Measurements from ENCODE around the gene TMC4.
A peak's percentile ranks its signal among the peaks of the same experiment; 100 is the strongest.

TMC4 gene

DNA sequence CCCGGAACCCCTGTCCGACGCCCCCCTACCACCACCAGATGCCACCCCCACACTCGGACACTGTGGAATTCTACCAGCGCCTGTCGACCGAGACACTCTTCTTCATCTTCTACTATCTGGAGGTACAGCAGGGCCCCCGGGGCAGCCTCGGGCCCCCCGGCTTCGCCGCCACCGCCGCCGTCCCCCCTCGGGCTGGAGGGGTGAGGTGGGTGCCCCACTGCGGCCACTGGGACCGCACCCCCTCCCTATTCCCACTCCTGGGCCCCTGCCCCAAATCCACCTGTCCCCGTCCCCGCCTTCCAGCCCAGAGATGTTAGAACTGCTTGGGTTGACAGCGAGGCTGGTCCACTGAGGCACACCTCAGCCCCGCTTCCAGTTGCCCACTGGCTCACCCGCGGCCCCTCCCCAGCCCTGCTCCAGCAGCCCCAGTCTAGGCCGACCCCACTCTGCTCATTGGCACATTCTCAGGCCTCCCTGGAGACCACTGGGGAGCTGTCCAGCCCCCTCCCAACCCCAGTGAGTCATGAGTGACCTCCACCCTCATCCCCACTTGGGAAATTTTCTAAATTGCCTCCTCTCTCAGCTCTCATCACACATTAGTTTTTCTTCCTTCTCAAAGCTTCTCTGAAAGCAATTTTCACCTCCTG is 20.0 kb downstream of the TMC4 start:
- no peak for DNase-seq

DNA sequence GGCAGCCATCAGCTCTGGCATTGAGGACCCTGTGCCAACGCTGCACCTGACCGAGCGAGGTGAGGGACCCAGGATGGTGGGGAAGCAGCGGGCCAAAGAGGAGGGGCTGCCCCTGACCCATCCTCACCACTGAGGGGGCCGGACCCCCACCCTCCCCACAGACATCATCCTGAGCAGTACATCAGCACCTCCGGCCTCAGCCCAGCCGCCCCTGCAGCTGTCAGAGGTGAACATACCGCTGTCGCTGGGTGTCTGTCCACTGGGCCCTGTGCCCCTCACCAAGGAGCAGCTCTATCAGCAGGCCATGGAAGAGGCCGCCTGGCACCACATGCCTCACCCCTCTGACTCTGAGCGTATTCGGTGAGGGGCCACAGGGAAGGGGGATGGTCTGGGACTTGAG is 20.7 kb downstream of the TMC4 start:
- no peak for DNase-seq

DNA sequence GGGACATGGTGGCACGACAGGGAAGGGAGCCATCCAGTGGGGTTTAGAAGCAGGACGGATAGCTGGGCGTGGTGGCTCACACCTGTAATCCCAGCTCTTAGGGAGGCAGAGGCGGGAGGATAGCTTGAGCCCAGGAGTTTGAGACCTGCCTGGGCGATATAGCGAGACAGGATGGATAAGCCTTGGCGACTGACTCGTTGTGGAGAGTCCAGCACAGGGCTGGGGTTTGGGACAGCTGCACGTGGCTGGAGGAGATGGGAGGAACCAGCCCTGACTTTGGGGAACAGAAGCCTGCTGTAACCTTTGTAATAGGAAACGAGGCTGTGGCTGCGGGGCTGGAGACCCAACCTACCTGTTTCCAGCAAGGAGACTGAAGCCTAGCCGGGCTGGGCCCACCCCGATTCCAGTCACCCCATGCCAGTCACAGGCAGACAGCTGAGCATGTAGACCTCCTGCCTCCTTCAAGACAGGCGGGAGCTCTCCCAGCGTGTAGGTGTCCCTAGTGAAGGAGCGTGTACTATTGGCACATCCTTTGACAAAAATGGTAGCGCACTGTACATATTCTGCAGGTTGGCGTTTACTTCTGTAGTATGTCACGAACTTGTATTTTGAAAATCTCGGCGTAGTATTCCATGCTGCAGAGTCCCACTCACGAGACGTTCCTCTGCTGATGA is 21.5 kb downstream of the TMC4 start:
- DNase-seq: no peak

DNA sequence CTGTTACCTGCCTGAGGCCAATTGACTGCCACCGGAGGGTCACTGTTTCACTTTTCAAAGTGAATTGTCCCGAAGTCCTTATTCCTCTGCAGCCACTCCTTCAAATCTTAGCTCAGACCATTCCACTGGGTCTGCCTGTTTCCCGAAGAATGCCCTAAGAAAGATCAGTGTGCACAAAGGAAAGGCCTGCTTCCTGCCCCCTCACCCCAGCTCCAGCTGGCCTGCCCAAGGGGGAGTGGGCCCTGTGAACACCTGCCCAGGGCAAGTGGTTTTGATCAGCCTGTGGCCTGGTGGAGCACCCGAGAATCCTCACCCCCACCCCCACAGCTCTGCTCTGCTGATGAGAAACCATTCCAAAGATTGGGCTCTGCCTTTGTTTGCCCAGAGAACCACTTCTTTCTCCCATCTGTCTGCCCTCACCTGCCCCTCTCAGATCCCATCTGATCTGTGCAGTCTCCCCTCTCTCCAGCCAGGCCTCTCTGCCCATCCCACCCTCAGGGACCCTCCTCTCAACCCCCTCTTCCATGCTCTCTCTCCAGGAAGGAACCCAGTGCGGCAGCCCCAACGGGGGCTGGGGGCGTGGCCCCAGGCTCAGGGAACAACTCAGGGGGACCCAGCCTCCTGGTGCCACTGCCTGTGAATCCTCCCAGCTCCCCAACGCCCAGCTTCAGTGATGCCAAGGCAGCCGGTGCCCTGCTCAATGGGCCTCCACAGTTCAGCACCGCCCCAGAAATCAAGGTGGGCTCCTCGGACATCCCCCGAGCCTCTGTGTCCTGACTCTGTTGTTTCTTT is 23.7 kb downstream of the TMC4 start:
- DNase-seq: no peak

DNA sequence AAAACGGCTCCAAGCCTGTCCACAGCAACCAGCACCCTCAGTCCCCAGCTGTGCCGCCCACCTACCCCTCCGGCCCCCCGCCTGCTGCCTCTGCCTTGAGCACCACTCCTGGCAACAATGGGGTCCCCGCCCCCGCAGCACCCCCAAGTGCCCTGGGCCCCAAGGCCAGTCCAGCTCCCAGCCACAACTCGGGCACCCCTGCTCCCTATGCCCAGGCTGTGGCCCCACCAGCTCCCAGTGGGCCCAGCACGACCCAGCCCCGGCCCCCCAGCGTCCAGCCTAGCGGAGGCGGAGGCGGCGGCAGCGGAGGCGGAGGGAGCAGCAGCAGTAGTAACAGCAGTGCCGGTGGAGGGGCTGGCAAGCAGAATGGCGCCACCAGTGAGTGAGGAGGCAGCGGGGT is 24.8 kb downstream of the TMC4 start:
- no peak for DNase-seq

DNA sequence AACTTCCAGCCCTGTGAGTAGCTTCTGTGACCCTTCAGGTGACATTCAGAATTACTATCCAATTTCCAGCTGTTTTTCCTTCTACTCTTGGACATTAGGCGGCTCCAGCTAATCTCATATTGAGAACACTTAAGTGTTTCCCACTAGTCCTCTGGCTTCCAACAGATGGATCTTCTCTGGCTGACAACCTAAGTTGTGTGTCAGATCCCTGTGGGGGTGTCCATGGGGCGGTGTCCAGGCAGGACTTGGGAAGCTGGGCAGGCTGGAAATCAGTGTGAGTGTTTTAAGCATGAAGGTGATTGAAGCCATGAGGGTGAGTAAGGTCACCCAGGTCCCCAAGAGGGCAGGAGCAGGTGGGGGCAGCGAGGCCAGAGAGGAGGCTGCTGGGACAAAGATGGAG is 25.3 kb downstream of the TMC4 start:
- DNase-seq: no peak

DNA sequence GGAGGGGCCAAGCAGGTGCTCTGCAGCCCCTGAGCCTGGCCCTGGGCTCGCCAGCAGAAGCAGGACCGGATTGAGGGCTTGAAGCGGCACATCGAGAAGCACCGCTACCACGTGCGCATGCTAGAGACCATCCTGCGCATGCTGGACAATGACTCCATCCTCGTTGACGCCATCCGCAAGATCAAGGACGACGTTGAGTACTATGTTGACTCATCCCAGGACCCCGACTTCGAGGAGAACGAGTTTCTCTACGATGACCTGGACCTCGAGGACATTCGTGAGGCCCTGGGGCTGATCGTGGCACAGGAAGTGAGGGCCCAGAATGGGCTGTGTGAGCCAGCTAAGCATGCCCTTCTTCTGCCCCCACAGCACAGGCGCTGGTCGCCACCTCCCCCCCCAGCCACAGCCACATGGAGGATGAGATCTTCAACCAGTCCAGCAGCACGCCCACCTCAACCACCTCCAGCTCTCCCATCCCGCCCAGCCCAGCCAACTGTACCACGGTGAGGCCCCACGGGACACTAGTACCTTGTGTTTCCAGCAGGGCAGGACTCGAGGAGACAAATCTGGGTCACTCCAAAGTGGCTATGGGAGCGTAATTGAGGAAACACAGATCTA is 27.3 kb downstream of the TMC4 start:
- no peak for DNase-seq

DNA sequence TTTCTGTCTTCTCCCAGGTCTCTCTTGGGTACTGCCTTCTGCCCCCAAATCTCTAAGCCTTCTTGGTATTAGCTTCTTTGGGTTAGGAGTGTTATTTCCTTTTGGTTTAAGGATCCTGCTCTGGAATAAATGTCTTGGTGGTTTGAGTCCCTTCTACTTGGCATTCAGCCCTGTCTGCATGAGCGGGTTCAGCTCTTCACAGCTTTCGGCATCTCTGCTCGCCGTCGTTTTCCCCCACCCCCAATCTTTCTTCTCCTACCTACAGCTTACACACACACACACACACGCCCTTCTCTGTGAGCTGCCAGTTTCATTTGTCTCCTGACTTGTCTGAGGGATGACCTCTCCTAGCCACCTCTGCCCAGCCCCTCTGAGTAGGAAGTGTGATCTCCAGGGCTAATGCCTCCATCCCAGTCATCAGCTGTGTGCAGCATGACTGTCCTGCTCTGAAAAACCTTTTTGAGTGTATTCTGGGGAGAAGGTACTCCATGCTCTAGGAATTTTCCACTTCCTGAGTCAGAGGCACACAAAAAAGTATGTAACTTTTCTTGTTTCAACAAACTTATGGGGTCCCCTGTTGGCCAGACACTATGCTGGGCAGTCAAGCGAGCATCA is 30.7 kb downstream of the TMC4 start:
- no peak for DNase-seq

DNA sequence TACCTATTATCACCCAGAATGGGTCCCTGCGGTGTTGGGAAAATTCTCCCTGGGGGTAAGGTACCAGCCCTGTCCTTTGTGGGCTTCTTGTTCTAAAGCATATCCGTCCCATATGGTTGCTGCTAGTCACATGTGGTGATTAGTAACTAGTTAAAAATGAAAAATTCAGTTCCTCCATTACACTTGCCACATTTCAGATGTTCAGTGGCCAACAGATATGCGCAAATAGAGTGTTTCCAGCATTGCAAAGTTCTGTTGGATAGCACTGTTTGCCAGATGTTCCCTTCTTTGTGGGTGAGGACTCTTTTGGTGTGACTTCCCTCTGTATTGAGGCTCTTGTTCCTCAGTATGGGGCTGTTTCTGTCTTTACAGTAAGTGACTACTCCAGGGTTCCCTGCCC is 31.6 kb downstream of the TMC4 start:
- DNase-seq: no peak

DNA sequence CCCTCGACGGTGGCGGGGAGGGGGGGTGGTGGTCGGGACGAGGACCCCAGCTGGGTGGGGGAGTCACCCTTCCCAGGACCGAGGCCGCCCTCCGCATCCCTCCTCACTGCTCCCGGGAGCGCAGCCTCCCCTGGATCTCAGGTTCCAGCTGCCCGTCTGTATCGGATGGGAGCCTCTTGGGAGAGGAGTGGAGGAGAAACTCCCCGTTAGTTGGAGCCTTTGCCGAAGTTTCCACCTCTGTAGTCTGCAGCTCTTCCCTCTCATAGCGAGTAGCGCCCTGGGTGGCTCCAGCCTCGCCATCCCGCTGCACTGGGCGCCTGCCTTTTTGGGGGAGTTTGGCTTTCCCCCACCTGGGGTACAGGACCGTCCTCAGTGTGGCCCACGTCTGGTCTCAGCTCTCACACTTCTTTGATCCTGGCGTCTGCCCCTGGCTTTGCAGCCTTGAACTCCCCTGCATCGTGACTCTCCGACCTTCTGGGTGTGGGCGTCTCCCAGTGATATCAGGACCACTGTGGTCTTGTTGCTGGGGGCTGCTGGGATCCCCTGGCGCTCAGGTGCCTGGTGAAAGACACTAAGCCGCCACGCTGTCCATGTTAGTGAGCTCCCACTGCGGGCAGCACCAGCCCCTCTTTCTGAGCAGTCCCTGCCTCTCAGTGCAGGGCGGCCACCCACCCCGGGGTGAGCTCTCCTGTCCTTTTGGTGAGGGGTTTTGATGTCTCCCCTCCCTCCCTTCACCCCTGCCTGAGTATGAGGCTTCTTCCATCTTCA is 34.3 kb downstream of the TMC4 start:
- DNase-seq: no peak

DNA sequence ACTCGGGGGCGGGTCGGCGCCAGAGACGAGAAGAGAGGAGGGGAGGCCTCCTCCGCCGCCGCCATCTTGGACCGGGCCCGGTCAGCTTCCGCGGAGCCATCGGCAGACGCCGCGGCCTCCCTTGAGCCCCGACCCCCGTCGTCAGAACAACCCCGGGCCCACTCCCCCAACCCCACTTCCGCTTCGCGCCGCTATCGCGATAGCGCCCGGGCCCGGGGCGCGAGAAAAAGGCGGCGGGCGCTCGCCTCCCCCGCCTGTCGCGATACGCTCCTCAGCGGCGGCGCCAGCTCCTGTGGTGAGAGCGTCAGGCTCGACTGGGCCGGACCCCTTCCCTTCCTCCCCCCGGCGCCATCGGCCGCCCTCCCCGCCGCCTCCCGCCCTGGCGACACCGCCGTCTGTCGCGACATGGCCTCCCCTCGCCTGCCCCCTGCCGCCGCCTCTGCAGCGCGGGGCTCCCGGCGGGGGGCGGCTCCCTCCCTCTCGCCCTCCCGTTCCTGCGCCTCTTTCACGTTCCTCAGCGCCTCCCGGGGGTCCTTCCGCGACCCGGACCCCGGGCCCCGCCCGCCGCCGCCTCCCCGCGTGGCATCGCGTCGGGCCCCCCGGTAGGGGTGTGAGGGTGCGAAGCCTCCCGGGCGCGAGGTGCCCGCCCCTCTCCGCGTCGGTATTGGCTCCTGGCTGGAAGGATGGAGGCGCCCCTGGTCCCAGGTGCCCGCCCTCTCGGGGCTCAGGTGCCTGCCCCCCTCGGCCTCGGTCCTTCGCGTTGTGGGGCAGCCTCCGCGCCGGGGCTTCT is 35.1 kb downstream of the TMC4 start, which contains the start of gene CNOT3:
Gene CNOT3 (plus strand): TSS at position 64 of the 790 bp plus-strand sequence. CDS start 5,217 bp downstream, outside the sequence.
- DNase-seq: no peak

DNA sequence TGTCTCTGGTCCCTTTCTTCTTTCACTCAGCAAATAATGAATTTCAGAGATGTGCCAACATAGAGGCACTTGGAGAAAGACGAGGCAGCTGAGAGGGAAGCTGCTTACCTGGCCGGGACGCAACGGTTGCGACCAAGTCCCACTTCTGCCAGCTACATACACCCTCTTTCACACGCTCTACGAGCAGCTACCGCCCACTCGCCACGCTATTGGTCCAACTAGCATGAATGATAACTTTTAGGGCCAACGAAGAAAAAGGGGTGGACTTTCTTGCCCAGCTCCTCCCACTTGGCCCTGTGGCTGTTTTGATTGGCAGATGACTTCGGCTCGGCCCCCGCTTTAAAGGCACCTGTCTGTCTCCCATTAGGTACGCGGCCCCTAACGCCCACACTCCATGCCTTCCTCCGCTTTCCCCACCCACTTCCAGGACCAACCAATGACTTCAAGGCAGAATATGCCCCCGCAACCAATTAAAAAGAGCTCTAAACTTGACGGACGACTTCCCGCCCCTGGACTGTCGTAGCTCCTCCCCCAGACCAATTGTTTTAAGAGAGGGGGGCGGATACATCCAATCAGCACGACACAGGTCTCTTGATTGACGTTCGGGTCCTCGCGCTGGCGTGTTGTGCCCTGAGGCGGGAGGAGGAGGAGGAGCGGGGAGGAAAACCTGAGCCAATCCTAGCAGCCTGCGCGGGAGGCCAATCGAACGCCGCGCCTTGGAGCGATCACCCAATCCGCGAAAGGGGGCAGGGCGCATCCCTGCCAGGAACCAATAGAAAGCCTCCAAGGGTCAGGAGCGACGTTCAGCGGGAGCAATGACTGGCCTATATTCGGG is 35.9 kb downstream of the TMC4 start:
- DNase-seq: peak; percentile 96

DNA sequence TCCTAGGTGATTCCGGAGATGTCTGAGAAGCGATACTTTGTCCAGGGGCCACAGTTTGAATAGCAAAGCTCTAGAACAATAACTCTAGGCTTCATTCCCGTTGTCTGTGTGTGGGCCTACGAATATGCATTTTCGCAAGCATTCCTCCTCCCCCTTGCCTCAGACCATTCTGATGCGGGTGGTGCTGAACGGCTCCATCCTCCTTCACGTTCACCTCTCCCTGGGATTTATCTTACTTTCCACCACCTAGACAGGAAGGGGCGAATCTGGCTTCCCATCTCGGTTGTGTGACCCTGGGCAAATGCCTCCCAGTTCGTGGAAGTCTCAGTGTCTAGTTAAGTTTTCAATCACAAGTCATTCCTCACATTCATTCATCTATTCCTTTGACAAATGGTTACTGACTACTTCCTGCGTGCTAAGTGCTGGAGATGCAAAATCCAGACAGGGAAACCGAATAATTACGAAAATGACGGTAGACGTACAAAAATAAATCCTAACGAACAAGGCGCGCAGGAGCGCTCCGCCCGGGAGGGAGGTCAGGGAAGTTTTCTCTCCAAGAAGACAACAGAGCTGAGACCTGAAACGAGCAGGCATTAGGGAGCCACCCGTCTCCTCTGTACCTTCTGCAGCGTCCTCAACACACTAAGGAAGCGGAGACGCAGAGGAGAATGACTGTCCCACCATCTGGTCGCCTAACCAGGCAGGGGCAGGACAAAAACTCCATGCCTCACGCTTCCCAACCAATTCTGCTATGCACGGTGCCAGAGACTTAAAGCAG is 36.7 kb downstream of the TMC4 start:
- DNase-seq: no peak

DNA sequence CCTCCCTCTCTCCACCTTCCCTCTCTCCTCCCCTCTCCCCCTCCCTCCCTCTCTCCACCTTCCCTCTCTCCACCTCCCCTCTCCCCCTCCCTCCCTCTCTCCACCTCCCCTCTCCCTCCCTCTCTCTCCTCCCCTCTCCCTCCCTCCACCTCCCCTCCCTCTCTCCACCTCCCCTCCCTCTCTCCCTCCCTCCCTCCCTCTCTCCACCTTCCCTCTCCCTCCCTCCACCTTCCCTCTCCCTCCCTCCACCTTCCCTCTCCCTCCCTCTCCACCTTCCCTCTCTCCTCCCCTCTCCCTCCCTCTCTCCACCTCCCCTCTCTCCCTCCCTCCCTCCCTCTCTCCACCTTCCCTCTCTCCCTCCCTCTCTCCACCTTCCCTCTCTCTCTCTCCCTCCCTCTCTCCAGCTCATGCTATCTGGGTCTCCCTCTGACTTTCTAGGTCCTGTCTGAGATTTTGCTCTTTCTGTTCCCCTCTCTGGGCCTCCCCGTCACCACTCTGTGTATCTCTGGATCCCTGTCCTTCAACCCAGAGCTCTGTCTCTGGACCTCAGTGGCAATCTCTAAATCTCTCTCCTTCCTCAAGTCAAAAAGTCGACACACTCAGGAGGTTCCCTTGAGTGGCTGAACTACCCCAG is 38.9 kb downstream of the TMC4 start:
- DNase-seq: no peak

DNA sequence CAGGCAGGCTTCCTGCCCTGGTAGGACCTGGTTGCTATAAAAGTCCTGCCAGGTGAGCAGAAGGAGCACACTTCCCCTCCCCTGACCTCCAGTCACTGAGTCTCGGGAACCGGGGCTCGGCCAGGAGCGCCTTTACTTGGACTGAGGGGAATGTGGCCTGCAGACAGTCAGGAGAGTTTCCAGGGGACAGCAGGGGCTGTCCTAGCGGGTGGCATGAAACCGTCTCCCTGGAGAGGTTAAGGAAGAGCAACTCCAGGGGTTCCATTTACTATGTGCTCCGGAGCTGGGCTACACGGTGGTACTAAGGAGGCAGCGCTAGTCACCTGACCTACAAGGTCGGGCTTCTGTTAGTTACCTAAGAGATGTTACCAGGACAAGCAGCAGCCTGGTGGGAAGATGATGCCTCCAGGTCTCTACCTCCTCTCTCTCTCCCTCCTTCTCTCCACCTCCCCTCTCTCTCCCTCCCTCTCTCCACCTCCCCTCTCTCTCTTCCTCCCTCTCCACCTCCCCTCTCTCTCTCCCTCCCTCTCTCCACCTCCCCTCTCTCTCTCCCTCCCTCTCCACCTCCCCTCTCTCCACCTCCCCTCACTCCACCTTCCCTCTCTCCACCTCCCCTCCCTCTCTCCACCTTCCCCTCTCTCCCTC is 39.5 kb downstream of the TMC4 start:
- no peak for DNase-seq

DNA sequence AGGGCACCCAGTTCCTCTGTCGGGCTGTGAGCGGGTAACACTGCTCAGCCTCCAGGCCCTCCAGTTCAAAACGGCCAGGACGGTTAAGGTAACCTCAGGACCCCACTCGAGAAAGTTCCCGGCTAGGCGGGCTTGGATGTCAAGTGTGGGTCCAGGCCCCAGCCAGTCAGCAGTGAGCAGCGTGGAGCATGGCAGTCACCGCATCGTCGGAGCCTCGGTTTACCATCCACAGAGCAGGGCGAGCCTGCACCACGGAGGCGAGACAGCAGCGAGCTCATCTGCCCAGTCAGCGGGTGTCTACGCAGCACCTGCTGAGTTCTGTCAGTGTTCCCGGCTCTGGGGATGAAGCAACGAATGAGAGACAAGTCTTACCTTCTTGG is 43.4 kb downstream of the TMC4 start:
- DNase-seq: no peak

DNA sequence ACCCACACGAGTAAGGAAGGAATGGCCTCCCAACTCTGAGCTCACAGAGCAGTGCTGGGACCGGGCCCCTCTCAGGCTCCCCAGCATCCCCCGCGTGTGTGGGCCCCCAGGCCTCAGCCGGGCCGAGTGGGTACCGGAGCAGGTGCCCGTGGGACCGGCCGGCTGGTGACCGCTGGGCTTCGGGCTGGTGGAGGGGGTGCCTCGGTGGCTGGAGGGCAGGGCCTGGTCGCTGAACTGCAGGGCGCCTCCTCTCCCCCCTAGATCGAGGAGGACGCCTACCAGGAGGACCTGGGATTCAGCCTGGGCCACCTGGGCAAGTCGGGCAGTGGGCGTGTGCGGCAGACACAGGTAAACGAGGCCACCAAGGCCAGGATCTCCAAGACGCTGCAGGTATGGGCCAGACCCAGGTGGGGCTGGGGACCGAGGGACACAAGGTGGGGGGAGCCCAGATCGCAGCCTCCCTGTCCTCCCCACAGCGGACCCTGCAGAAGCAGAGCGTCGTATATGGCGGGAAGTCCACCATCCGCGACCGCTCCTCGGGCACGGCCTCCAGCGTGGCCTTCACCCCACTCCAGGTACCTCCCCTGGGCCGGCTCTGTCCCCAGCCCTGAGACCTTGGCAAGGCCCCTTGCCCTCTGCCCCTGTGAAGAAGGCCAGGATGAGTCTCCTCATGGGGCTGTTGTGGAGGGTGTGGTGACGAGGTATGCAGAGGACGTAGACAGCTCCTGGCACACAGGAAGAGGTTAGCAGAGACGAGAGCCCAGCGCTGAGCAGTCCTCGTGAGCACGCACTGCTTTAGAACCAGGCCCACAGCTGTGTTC is 44.0 kb downstream of the TMC4 start:
- no peak for DNase-seq

DNA sequence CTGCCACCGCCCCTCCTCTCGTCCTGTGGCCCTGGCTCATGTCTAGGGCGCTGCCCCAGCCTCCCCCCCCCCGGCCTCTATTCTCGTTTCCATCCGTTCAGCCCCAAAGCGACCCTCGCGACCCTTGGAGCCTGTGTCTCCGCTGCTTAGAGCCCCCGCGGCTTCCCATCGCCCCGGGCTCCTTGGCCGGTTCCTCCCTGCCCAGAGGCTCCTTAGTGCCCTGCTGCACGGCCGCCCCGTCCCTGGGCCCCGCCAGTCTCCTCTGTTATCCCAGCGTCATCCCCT is 44.6 kb downstream of the TMC4 start:
- DNase-seq: no peak
